ENCODE measurements around the gene LDHB.
"Not testable (repeated sequence)": the region's sequence is repeated elsewhere in the genome, so short reads cannot be mapped to it uniquely, and the experiment has no call there.

Gene LDHB

DNA sequence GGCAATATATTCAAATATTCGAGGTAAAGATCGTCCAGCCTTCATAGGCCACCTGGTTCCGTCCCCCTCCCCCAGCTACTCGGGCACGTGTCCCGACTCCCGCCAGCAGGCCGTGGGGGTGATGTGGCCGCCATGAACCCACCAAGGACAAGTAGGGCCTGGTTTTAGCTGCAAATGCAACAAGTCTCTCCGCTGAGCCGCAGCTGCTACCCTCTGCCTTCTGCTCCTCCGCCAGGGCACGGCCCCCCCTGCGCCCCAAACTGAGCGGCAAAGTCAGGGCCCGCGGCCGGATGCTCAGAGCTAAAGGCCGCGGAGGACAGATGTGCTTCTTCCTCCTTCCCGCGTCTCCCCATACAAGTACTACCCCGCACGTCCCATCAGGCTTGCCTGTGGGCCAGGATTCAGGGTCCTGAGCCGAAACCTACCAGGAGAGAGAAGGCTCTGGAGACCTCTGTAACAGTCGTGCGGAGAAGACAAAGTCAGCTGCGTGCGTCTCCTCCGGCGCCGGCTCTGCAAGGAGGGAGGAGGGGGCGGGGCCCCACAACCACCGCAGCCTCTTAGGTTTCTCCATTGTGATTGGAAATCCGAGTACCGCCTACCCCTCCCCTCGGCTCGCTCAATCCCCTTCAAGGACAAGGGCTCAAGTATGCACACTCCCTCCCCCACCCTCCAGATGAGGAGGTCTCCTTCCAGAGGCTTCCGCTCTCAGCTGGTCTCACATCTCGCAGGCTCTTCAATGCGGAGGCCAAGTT is at the start of gene LDHB:
Gene LDHB, minus strand, starts transcription at position 517 of the 752 bp plus-strand sequence. CDS start 3,171 bp downstream, outside the sequence.
- peak; percentile 51 to 95 (median 86) for DNase-seq

DNA sequence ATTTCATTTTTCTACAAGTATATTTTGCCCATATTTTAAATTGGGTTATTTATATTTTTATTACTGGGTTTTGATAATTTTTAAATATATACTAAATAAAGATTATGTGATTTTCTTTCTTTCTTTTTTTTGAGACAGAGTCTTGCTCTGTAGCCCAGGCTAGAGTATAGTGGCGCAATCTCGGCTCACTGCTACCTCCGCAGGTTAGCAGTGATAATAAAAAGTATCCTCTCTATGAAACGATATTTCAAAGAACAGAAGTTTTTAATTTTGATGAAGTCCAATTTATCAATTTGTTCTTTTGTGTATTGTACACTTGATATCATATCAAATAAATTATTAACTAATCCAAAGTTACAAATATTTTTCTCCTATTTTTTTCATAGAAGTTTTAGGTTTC is 47.2 kb upstream of the LDHB start:
- DNase-seq: no peak

DNA sequence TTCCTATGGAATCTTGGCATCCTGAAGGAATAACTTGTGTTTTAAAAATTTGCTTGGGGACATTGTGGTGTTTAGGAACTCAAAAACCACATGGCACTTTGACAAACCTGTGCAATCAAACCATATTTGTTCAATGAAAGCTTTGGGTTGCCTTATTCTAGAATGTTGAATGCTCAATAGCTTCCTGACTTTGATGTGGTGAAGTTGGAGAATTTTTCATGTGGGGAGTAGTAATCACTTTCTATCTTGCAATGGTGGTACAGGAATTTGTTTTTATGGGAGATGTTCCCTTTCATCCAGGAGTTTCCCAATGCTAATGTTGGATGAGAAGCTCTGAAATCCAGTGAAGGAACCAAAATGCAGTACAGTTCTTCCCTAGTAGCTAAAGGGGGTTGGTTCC is 42.2 kb upstream of the LDHB start:
- no peak for DNase-seq

DNA sequence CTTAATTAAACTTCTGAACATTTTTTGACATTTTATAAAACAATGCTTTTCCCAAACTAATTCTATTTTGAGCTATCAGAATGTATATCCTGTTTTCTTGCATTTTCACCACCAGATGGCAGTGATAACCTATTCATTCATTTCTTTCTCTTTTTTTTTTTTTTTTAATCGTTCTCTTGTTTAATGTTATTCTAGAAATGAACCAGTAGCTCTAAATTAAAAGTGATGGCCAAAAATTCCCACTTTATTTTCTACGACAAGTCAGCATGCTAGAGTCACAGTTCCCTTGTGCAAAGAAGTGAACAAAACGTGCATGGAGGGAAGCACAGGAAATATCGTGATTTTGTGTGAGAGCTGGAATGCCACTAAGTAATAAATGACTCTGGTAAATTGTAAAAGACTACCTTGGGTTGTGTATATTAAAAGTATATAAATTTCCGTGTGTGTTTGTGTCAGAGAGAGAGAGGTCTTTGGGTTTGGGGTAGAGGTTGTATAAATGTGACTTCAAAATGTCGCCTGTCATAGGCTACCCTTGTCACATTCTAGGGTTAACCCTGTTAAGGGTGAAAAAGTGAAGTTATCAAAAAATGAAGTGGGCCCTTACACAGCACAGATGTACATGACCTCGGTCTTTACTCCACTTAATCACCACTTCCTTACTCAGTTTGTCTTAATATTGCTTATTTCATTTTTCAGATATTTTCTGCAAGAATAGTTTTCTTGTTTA is 40.4 kb upstream of the LDHB start:
- DNase-seq: no peak

DNA sequence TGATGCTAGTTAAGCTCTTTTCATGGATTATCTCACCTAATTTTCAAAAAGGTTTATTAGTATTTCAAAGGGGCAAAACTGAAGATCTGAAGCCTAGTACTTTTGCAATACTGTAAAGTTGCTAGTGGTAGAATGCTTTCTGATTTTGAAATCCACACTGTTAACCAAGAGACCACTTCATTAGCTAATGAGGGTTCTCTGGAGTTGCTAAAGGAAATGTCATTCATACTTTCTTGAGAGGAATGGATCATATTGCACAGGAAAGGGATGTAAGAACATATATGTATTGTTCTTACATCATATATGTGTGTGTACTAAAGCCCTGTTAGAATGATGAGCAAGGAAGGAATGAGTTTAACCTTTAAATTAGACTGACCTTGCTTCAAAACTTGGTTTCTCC is 39.0 kb upstream of the LDHB start:
- no peak for DNase-seq

DNA sequence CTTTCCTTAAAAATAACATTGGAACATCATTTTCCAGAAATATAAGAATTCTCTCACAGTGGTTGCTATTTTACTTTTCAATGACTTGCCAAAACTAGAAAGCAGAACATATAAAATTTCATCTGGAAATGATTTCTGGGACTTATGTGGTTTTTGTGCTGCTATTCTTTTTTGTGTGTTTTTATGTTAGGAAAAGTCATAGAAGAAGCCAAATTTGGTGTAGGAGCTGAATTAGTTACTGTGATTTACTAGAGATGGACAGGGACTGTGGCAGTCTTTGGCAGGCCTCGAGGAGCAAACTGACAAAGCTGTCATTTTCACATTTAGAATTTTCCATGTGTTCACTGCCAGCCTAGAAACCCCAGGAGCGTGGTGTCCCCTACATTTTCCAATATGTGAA is 38.3 kb upstream of the LDHB start:
- no peak for DNase-seq

DNA sequence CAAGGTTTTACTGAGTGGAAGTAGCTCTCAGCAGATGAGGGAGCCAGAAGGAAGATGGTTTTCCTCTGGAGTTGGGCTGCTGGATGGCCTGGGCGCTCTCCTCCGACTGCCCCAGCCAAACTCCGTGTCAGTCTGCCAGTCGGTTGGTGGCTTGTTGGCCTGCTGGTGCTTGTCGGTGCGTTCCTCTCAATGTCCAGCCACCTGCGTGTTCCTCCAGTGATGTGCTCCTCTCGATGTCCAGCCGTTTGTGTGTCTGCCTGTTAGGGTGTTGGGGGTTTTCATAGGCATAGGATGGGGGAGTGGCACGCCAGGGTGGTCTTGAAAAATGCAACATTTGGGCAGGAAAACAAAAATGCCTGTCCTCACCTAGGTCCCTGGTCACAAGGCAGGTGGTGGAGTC is 37.0 kb upstream of the LDHB start:
- no peak for DNase-seq

DNA sequence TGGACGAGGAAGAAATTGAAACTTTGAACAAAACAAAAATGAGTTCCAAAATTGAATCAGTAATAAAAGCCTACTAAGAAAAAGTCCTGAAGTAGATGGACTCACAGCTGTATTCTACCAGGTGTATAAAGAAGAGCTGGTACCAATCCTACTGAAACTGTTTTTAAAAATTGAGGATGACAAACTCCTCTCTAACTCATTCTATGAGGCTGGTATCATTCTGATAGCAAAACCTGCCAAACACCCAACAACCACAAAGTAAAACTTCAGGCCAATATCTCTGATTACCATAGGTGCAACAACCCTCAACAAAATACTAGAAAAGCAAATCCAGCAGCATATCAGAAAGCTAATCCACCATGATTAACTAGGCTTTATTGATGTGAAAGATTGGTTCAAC is 33.9 kb upstream of the LDHB start:
- DNase-seq: no peak

DNA sequence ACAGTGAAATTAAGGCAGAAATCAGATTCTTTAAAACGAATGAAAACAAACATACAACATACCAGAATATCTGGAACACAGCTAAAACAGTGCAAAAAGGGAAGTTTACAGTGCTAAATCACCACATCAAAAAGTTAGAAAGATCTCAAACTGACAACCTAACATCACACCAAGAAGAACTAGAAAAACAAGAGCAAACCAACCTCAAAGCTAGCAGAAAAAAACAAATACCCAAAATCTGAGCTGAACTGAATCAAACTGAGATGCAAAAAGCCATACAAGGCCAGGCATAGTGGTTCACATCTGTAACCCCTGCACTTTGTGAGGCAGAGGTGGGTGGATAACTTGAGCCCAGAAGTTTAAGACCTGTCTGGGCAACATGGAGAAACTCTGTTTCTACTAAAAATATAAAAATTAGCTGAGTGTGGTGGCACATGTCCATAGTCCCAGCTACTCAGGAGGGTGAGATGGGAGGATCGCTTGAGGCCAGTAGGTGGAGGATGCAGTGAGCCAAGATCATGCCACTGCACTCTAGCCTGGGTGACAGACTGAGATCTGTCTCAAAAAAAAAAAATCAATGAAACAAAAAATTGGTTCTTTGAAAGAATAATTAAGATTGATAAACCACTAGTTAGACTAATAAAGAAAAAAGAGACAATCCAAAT is 33.2 kb upstream of the LDHB start:
- DNase-seq: no peak

DNA sequence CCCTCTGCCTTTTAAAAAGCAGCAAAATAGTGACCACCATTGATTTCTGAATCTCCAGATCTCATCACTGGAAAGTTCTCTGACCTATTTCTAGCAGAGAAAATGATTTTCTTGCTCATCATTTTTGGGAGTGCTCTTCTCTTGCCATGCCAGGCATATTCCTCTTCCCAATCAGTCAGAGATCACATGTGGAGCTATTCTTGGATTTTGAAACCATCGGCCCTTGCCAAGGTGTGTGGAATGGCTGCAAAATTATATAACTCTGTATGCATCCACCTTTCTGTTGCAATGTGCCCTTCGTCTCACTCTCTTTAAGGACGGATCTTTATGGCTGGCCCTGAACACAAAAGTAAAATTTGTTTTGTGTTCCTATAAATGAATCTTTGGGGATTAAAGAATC is 25.5 kb upstream of the LDHB start:
- no peak for DNase-seq

DNA sequence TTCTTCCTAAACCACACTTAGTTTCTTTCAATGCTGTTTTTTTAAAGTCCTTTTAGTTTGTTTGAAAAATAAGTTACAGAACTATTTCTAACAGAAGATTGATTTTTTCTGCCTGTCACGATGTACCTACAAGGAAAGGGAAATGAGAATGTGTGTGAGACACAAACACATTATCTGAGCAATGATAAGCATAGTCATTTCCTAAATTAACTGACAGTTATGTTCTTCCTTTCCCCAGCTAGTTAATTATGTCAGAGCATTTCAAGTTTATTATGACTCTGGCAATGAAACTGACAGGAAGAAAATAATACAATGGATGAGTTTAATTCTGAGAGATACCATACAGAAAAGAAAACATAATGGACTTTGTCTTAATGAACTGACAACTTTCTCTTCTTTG is 21.3 kb upstream of the LDHB start:
- no peak for DNase-seq

DNA sequence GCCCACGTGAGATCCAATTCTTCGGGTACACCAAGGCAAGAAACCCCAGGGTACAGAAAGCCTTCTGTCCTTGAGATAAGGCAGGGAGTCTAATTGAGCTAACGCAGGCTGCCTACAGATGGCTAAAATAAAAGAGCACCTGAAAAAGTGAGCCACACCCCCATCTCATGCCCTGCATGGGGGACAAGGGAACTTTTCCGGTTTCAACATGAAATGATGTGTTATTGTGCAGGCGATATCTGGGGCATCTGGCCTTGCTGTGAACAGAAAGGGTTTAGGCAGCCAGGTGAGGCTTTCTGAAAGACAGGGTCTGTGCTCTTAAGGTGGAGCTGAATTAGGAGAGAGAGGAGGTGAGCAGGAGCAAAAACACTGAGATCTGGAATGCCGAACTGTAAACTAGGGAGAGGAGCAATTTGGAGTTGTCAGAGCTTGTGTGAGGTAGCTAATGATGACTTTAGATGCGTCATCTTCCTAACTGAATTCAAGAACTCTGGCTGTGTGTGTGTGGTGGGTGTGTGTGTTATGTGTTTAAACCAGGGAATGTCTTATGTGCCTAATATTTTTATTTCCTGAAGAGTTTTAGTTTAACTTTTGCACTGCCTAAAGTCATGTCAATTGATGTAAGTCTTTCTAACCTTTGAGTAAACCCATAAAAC is 20.1 kb upstream of the LDHB start:
- DNase-seq: no peak

DNA sequence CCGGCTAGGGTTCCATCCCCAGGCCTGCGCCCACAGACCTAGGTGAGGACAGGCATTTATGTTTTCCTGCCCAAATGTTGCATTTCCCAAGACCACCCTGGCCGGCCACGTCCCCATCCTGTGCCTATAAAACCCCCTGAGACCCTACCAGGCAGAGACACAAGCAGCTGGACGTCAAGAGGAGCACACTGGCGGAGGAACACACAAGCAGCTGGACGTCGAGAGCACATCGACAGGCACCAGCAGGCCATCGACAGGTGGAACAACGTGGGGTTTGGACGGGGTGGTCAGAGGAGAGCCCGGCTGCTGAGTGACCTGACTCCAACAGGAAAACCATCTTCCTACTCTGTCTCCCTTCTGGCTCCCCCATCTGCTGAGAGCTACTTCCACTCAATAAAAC is 19.6 kb upstream of the LDHB start:
- DNase-seq: no peak

DNA sequence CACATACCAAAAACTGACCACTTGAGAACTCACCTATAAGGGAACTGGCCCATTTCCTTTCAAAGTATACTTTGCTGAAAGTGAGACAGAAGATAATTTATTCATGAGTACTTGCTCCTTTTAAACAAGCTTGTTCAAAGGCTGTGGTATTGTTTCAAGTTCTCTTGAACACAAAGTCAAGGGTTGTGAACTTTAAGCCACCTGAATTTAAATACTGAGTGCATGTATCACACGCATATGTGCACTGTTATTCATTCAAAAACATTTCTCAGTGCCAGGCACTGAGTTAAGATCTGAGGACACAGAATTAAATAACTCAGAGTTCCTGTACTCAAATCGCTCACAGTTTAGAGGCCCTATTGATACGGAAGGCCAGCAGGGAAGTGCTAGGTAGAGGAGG is 19.1 kb upstream of the LDHB start:
- no peak for DNase-seq

DNA sequence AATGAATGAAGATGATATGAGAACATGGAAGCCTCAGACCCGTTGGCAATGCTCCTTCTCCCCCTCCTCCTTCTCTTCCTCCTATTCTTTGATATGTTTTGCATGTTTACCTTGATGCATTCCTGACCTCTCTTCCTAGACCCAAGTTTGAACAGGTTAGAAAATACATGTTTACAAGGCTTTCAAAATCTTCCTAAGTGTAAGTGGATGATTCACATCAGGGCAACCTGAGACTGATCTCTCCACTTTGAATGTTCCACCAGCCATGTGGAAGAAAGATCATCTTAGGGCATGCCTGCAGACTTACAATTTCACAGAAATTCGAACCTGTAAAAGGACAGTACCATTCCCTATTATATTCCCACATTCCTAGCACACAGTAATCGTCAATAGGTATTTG is 18.0 kb upstream of the LDHB start:
- no peak for DNase-seq

DNA sequence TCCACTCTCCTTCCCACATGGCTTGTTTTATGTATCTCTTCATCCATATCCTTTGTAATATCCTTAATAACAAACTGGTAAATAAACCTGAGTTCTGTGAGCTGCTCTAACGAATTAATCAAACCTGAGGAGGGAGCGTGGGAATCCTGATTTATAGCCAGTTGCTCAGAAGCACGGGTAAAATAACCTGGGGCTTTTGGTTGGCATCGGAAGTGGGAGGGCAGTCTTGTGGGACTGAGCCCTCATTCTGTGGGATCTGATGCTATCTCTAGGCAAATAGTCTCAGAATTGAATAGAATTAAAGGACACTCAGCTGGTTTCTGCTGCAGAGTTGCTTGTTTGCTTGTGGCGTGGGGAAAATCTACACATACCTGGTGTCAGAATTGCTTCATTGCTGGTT is 17.5 kb upstream of the LDHB start:
- no peak for DNase-seq

DNA sequence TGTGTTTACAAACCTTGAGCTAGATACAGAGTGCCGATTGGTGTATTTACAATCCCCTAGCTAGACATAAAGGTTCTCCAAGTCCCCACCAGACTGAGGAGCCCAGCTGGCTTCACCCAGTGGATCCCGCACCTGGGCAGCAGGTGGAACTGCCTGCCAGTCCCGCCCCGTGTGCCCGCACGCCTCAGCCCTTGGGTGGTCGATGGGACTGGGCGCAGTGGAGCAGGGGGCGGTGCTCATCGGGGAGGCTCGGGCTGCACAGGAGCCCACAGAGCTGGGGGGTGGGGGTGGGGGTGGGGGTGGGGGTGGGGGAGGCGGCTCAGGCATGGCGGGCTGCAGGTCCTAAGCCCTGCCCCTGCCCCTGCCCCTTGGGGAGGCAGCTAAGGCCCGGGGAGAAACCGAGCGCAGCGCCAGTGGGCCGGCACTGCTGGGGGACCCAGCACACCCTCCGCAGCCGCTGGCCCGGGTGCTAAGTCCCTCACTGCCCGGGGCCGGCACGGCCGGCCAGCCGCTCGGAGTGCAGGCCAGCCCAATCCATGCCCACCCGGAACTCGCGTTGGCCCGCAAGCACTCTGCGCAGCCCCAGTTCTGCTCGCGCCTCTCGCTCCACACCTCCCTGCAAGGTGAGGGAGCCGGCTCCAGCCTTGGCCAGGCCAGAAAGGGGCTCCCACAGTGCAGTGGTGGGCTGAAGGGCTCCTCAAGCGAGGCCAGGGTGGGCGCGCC is 16.3 kb upstream of the LDHB start:
- not testable (repeated sequence) for DNase-seq

DNA sequence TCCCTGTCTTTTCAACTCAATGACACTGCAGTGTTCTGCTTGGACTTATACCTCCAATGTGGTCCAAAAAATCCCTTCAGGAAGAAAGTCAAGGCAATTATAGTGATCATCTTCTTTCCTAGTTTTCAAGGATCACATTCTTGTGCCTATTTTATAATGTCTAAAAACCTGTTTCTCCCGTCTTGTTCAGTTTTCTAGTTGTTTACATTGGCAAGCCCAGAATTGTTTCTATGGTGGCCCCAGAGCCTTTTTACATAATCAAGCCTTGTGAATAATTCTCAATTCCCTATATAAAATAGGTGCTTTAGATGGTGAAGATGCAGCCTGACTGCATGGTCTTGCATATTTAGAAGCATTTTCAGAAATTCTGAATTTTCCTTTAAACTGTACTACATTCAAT is 14.5 kb upstream of the LDHB start:
- no peak for DNase-seq

DNA sequence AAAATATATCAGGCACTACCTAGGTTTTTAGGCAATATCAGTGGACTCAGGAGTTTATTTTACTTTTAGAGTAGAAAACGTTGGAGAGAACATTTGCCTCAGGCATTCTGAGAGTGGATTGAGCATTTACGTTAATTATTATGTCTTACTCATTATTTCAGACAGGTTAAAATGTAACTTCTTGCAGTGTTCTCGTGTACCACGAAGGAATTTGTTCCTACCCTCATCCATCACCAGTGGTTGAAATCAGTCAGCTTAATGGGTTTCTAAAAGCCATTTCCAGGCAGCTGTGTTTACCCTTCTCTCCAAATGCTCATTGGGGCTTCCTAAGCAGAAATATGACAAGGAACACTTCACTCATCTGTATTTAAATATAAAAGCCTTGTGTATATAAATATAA is 9.1 kb upstream of the LDHB start:
- no peak for DNase-seq

DNA sequence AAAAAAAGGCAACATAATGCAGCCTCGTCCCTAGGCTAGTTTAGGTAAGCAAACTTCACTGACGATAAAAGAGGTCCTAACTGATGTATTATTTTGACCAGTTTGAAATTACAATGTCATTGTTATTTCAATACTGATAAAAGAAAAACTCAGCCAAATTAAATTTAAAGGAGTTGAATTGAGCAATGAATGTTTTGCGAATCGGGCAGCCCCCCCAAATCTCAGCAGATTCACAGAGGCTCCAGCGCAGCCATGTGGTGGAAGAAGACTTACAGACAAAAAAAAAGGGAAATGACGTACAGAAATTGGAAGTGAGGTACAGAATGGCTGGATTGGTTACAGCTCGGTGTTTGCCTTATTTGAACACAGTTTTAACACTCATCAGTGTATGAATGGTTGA is 8.2 kb upstream of the LDHB start:
- DNase-seq: no peak

DNA sequence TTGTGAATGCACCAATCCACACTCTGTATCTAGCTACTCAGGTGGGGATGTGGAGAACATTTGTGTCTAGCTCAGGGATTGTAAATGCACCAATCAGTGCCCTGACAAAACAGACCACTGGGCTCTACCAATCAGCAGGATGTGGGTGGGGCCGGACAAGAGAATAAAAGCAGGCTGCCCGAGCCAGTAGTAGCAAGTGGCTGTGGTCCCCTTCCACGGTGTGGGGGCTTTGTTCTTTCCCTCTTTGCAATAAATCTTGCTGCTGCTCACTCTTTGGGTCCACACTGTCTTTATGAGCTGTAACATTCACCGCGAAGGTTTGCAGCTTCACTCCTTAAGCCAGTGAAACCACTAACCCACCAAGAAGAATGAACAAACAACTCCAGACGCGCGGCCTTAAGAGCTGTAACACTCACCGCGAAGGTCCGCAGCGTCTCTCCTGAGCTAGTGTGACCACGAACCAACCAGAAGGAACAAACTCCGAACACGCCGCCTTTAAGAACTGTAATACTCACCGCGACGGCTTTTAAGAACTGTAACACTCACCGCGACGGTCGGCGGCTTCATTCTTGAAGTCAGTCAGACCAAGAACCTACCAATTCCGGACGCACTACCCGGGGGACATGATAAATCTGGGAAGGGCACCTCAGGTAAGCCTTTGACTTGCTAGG is 4.6 kb upstream of the LDHB start:
- no peak for DNase-seq
